ENCODE results near the gene SP140.
"Not testable (repeated sequence)": the region's sequence is repeated elsewhere in the genome, so short reads cannot be mapped to it uniquely, and the experiment has no call there.

The SP140 gene

DNA sequence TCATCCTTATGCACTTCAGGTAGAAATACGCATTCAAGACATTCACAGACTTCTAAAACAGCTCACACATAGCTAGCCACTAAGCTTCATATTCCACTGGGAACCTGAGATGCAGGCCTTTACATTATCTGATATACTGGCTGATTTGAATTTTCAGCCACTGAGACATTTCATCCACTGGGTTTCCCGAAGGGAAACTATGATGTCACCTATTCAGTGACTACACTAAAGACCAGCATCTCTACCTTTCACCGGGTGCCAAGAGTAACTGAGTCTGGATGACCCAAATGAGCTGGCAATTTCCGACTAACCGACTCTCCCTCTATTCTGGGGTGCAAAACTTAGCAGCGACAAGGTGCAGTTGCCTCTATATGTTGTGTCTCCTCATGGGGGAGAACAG lies 69.7 kb downstream of the SP140 start:
- Mint-ChIP-seq H3K4me3 (no peak overlapping the region), H3K9me3 (ENCODE audit: low read depth) (peaks cover 4% of the 10 kb centered on the region), H3K4me1 (ENCODE audit: low read depth) (no peaks in the 10 kb centered on the region), H3K27me3 (no peaks in the 10 kb centered on the region), H3K36me3 (peaks cover 46% of the 10 kb centered on the region), H3K27ac (no peak overlapping the region)

DNA sequence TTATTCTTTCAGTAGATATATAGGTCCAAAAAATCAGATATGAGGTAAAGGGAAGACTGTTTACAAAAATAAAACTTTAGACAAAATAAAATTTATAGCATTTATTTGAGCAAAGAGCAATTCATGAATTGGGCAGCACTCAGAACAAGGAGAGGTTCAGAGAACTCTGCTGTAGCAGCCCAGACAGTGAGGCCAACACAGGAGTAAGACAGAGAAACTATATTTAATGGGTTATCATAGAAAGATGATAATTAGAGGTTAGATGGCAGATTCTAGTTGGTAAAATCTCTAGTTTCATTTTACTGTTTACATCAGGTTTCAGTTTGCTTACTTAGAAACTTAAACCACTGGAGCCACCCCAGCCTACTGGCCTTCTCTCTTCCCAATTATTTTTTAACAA lies 71.4 kb downstream of the SP140 start:
- Mint-ChIP-seq H3K27me3 (no peaks in the 10 kb centered on the region), H3K36me3 (peaks cover 56% of the 10 kb centered on the region), H3K9me3 (ENCODE audit: low read depth) (peaks cover 7% of the 10 kb centered on the region), H3K4me1 (ENCODE audit: low read depth) (no peaks in the 10 kb centered on the region), H3K27ac (no peak overlapping the region), H3K4me3 (no peak overlapping the region)

DNA sequence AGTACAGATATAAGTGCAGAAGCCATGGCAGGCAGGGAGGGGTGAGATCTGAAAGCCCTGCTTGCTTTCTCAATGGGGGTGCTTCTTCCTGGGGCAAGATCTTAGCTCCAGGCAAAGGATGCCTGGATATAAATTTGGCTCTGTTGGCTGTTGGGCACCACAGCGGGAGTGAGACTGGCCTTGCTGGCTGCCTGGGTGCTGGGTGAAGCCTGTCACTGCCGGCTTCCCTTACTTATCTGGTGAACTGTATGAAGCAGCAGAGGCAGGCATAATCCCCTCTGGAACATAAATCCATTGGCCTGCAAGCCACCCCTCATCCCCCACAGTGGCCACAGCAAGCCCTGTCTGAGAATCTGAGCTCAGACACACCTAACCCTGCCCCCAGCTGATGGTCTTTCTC lies 74.1 kb downstream of the SP140 start:
- H3K4me3 Mint-ChIP-seq: no peak overlapping the region
- no peak overlapping the region for H3K27ac Mint-ChIP-seq
- no peaks in the 10 kb centered on the region for H3K4me1 Mint-ChIP-seq (ENCODE audit: low read depth)
- H3K9me3 Mint-ChIP-seq (ENCODE audit: low read depth): peaks cover 26% of the 10 kb centered on the region
- peaks cover 64% of the 10 kb centered on the region for H3K36me3 Mint-ChIP-seq
- no peaks in the 10 kb centered on the region for H3K27me3 Mint-ChIP-seq

DNA sequence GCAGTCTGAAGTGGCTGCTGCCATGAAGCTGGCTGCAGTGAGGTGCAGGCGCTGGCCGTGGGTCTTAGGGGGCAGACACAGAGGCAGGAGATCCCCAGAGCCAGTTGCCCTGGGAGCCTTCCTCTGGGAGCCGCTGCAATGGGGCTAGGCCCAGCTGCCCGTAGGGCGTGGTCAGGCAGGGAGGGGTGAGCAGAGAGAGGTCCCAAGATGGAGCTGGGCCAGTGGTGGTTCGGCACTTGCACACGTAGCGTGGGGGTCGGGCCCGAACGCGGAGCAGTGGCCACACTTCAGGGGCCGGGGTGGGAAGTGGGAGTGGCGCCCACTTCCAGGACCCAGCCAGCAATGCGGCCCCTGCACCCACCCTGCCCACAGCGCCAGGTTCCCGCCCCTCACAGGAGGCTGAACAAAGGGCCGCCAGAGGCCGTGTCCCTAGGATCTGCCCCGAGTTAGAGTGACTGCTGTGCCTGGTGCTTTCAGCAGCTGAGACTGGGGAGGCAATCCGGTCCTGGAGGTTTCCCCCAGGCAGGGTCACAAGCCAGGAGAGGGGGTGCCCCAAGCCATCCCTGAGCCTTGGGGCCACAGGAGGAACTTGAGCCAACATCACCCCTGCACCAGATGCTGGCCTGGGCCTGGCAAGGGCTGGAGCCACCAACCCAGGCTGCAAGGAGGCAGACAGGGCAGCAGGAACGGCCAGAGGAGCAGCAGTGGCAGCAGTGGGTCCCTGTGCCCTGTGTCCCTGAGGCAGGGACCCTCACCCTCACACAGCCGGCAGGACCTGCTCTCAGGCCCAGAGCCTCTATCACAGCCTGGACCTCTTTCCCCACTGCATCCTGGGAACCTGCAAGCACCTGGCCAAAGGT lies 80.1 kb downstream of the SP140 start:
- H3K36me3 Mint-ChIP-seq: peaks cover 33% of the 10 kb centered on the region
- no peak overlapping the region for H3K27ac Mint-ChIP-seq
- H3K27me3 Mint-ChIP-seq: no peaks in the 10 kb centered on the region
- H3K9me3 Mint-ChIP-seq (ENCODE audit: low read depth): peaks cover 22% of the 10 kb centered on the region
- H3K4me3 Mint-ChIP-seq: no peak overlapping the region
- peaks cover 4% of the 10 kb centered on the region for H3K4me1 Mint-ChIP-seq (ENCODE audit: low read depth)

DNA sequence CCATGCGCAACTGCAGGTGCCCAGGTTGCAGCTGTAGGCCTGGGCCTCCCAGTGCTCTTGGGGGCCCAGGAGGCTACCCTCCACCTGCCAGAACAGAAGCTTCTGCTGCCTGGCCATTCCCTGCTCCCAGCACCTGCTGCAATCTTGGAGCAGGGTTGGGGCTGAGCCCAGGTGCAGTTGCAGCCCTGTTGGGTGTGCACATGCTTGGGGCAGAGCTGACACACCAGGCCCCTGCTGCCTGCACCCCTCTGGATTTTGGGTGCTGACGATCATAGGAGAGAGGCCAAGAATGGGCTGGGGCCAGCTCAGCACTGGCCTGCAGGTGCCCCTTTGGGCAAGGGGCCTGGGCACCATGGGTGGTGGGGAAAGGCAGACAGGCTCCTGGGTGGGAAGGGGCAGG lies 80.9 kb downstream of the SP140 start:
- Mint-ChIP-seq H3K4me3 (no peak overlapping the region), H3K36me3 (peaks cover 26% of the 10 kb centered on the region), H3K9me3 (ENCODE audit: low read depth) (peaks cover 22% of the 10 kb centered on the region), H3K27me3 (no peaks in the 10 kb centered on the region), H3K27ac (no peak overlapping the region), H3K4me1 (ENCODE audit: low read depth) (peaks cover 5% of the 10 kb centered on the region)

DNA sequence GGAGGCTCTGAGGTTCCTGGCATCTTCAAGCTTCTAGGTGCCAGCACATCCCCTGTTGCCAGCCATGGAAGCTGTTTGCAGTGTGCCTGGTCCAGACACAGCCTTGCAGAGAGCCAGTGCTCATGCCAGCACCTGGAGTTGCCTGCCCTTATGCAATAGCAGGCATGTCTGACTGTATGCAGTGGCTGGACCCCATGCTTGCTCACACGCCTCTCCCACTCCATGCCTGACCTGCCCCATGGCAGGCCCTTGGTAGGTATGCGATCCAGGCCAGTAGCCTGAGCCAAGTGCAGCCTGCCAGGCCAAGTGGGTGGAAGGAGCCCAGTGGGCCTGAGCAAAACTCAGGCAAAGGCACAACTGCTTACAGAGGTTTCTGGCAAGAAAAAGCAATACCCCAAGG lies 81.9 kb downstream of the SP140 start:
- no peaks in the 10 kb centered on the region for H3K27me3 Mint-ChIP-seq
- H3K27ac Mint-ChIP-seq: no peak overlapping the region
- peaks cover 20% of the 10 kb centered on the region for H3K36me3 Mint-ChIP-seq
- H3K4me1 Mint-ChIP-seq (ENCODE audit: low read depth): peaks cover 8% of the 10 kb centered on the region
- H3K4me3 Mint-ChIP-seq: no peak overlapping the region
- peaks cover 18% of the 10 kb centered on the region for H3K9me3 Mint-ChIP-seq (ENCODE audit: low read depth)

DNA sequence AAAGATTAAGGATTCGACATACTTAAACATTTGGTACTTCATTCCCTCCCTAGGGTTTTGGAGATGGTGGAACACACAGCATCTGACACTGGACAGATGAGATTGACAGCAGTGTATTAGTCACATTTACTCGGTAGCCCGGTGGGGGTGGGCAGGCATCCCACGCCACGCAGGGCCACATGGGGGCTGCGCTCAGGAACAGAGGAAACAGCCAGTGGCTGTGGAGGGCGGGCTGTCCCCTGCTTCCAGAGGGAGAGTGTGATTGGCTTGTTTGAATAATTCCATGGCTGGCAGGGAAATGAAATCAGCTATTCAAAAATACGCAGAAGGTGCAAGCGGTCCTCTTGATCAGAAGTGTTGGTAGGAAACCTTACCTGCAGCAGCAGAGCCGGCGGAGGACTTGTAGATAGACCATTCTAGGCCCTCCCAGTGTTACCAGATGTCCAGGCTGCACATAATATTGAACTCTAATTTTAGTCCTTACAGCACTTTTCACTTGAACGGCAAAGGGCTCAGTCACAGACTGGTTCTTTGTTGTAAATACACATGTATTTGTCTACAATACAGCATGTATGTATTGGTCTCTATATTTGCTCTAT lies 83.0 kb downstream of the SP140 start:
- Mint-ChIP-seq H3K4me1 (ENCODE audit: low read depth) (peaks cover 8% of the 10 kb centered on the region), H3K9me3 (ENCODE audit: low read depth) (peaks cover 9% of the 10 kb centered on the region), H3K36me3 (peaks cover 14% of the 10 kb centered on the region), H3K27ac (no peak overlapping the region), H3K27me3 (no peaks in the 10 kb centered on the region), H3K4me3 (no peak overlapping the region)

DNA sequence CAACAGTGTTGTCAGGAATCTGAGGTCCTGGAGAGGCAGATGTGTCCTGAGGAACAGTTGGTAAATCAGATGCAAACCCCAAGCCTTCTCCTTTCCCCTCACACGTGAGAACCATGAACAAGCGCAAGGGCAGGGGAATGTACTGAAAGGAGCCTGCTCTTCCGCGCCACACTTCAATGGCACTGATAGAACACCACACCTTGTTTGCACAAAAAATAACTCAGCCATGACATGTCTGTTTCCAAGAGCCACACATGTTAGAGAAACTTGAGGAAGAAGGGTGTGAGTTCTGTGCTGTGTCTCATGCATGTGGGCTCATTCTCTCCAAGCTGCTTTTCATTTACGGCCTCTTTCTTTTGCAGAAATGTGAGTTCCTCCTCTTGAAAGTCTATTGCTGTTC lies 85.3 kb downstream of the SP140 start:
- not testable (repeated sequence) for H3K27me3 Mint-ChIP-seq; H3K27ac Mint-ChIP-seq; H3K9me3 Mint-ChIP-seq (ENCODE audit: low read depth); H3K4me3 Mint-ChIP-seq
- Mint-ChIP-seq H3K4me1 (ENCODE audit: low read depth) (peaks cover 22% of the 10 kb centered on the region), H3K36me3 (peaks cover 14% of the 10 kb centered on the region)

DNA sequence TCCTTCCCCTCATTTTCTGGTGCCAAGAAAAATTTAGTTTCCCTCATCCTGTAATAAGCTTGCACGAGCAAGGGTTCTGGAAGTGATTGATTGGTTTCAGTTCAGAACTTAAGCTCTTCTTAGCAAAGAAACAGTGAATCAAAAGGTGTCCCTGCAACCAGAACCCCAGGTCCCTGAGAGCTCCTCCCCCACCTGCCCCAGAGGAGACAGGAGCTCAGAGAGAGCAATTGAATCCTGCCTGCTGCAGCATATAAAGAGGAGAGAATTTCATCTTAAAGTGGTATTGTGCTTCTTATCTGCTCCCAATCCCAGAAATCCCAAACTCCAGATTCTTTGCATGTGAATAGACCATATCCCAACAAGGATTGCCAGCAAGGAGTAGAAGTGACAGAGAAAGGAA lies 86.1 kb downstream of the SP140 start:
- not testable (repeated sequence) for H3K27me3 Mint-ChIP-seq; H3K9me3 Mint-ChIP-seq (ENCODE audit: low read depth); H3K4me3 Mint-ChIP-seq; H3K27ac Mint-ChIP-seq
- Mint-ChIP-seq H3K36me3 (peaks cover 14% of the 10 kb centered on the region), H3K4me1 (ENCODE audit: low read depth) (peaks cover 29% of the 10 kb centered on the region)

DNA sequence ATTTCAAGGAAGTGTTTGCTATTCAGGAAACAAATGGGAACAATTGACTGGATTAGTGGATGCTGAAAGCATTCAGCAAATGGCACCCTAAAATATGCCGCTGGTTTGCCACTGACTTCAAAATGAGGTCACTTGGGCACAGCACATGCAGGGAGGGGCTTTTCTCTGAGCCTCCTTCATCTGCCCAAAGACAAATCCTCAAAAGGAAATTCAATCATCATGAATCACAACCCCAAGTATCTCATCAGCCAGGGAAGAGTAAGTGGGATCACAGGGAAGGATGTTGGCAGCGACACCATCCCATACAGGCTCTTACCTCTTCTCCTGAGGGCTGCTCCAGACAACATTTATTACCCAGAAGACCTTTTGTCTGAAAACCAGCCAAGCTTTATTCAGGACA lies 87.1 kb downstream of the SP140 start:
- Mint-ChIP-seq H3K4me3 (no peak overlapping the region), H3K9me3 (ENCODE audit: low read depth) (no peaks in the 10 kb centered on the region), H3K27me3 (no peaks in the 10 kb centered on the region), H3K36me3 (peaks cover 14% of the 10 kb centered on the region), H3K4me1 (ENCODE audit: low read depth) (peaks cover 35% of the 10 kb centered on the region), H3K27ac (no peak overlapping the region)

DNA sequence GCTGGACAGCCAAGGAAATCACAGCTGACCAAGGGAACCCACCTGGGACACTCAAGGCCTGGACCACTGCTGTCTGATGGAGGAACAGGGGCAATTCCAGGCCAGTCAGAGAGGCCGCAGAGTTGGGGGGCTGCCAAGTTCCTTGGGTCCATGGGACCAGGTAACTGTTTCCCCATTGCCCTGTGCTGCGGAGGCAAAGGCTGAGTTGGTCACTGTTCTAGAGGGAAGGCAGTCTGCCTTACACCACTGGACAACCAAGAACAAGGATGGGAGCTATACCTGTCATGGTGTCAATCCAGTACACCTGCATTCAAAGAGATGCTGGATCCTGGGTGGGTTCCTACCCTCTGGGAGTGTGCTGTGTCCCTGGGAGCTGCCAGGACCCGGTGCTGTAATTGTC lies 91.8 kb downstream of the SP140 start:
- Mint-ChIP-seq H3K27ac (no peak overlapping the region), H3K27me3 (no peaks in the 10 kb centered on the region), H3K36me3 (peaks cover 14% of the 10 kb centered on the region), H3K4me1 (ENCODE audit: low read depth) (peaks cover 70% of the 10 kb centered on the region), H3K9me3 (ENCODE audit: low read depth) (no peaks in the 10 kb centered on the region), H3K4me3 (no peak overlapping the region)

DNA sequence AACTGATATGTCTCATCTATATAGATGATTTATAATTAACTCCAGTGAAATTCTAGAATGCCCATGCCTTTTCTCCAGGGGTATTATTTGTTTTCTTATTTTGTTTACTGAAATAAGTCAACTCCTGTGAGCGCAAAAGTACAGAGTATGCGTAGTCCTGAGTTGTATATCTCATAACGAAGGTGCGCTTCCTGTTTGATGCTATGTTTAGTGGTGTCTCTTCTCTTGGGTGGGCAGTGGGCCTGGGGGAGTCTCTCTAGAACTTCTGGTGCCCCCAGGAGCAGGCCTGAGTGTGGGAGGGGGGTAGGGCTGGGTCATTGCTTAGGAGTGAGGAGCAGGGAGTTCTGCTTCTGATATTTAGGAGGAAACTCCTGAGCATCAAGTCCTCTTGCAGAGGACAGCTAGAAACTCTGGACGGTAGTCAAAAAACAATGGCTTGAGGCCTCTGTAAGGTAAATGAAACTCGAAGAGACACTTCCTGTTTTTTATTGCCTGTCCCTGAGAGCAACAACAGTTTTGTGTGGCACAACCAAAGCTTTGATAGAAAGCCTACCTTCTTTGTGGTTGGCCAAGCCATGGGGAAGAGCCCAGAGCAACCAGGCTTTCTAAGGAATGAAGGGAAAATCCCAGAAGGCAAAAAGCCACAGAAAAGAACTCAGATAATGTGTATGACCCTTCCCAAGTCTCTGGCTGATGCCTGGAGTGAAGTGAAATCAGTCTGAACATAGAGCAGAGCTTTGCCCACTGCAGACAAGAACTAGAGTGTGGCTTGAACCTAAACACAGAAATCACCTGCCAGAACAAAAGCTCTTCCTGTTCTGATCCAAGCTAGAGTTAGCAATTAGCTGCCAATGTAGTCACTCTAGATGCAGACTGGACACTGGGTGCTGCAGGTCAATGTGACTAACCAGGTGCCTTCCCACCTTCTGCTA lies 92.9 kb downstream of the SP140 start:
- peak overlapping the region; percentile 71 for H3K4me3 Mint-ChIP-seq
- no peaks in the 10 kb centered on the region for H3K9me3 Mint-ChIP-seq (ENCODE audit: low read depth)
- no peaks in the 10 kb centered on the region for H3K27me3 Mint-ChIP-seq
- H3K27ac Mint-ChIP-seq: peak overlapping the region; percentile 90
- peaks cover 75% of the 10 kb centered on the region for H3K4me1 Mint-ChIP-seq (ENCODE audit: low read depth)
- peaks cover 10% of the 10 kb centered on the region for H3K36me3 Mint-ChIP-seq

DNA sequence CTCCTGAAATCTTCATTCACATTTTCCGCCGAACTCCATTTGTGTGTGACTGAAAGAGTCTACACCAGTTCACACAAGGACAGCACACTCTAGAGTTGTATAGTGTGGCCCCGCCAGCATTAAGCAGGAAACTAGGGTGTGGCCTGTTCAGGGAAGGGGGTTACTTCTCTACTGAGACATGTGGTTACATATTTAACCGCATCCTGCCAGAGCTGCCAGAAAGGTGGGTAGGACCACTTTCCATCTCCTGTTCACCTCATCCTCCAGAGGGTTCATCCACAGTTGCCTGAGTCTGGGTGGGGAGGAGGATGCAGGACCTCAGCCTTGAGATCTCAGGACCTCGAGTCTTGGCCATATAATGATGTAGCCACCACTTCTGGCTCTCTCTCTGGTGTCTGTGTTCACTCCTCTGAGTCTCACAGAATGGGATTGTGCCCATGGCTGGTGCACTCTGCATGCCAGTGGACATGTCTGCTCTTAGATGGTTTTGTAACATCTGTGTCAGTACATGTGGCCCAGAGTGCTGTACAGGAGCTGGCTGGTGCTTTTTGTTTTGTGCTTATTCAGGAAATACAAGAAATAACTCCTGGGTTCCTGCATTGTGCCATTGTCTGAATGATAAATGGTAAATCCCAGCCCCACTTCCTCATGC lies 93.8 kb downstream of the SP140 start:
- H3K4me1 Mint-ChIP-seq (ENCODE audit: low read depth): peaks cover 75% of the 10 kb centered on the region

DNA sequence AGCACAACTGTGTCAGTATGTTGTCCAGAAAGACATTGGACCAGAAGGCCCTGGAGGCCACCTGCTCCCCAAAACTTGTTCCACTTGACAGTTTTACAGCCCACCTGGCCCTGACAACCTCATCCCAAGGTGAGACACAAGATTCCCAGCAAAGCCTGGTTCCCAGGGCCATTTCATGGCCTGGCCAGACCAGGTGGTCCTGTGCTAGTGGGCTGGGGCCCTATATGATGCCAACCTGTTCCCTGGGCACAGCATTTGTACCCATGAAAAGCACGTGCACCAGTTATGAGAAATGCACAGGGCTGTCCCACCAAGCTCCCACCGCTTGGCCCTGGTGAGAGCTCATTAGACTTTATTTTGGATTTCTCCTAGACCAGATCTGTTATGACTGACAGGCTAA lies 95.5 kb downstream of the SP140 start:
- H3K4me3 Mint-ChIP-seq: no peak overlapping the region
- H3K36me3 Mint-ChIP-seq: peaks cover 3% of the 10 kb centered on the region
- H3K27ac Mint-ChIP-seq: no peak overlapping the region
- peaks cover 73% of the 10 kb centered on the region for H3K4me1 Mint-ChIP-seq (ENCODE audit: low read depth)
- no peaks in the 10 kb centered on the region for H3K9me3 Mint-ChIP-seq (ENCODE audit: low read depth)
- H3K27me3 Mint-ChIP-seq: no peaks in the 10 kb centered on the region

More for the DNA sequence above, 93.8 kb downstream of the SP140 start:
- Mint-ChIP-seq H3K4me3 (peak overlapping the region; percentile 71), H3K27ac (peak overlapping the region; percentile 90), H3K27me3 (no peaks in the 10 kb centered on the region), H3K9me3 (ENCODE audit: low read depth) (no peaks in the 10 kb centered on the region), H3K36me3 (peaks cover 8% of the 10 kb centered on the region)

Measured in activated naive CD8-positive, alpha-beta T cell (primary cell).